Limb (tissue), 2 donors: ENCODE measurements around the gene IRAK2.
"Not testable (repeated sequence)": the region's sequence is repeated elsewhere in the genome, so short reads cannot be mapped to it uniquely, and the experiment has no call there.

Experiments used
- DNase-seq, 2 donors: peaks; one replicate each; pipeline ENCODE4 v3.0.0-alpha.2; 2016; ENCODE audit errors: extremely low spot score in 2 of 2

Gene IRAK2

GRCh38 chr3:10249833-10250232 lies 85.1 kb downstream of the IRAK2 start:
- DNase-seq = no peak

GRCh38 chr3:10251006-10251405 lies 86.3 kb downstream of the IRAK2 start:
- DNase-seq = no peak

DNA sequence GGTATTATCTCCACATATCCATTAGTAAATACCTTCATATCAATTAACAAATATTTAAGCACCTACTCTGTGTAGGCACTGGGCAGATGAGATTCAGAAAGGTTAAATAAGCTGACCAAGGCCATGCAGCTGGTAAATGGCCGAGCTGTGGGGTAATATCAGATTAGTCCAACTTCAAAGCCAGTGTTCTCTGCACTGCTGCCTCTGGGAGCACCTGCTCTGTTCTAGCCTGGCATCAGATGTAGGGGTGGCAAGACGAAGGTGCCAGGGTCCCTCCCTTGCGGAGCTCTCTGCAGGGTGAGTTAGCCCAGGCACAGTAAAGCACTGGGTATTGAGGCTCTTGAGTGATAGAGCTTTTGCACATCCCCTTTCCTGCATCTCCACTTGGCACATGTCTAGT lies 89.0 kb downstream of the IRAK2 start:
- DNase-seq = no peak

DNA sequence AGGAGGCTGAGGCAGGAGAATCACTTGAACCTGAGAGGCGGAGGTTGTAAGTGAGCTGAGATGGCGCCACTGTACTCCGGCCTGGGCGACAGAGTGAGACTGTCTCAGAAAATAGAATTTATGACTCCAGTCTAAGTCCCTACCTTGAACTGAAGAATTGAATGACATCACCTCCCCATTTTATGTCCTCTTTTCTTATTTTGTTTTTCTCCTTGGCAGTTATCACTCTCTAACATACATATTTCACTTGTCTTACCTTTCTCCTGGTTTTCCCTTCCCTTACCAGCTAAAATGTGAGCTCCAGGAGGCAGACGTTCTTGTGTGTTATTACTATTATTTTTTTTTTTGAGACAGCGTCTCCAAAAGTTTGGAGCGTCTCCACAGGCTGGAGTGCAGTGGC lies 91.1 kb downstream of the IRAK2 start:
- no peak for DNase-seq

DNA sequence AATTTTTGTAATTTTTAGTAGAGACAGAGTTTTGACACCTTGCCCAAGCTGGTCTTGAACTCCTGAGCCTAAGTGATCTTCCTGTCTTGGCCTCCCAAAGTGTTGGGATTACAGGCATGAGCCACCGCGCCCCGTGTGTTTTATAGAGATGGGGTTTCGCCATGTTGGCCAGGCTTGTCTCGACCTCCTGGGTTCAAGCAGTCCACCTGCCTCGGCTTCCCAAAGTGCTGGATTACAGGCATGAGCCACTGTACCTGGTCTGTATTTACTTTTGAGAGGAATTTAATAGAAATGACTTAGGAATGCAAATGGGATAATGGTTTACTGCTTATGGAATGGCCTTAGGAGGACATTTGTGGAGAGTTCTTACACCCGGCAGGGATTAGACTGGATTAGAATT lies 94.3 kb downstream of the IRAK2 start:
- no peak for DNase-seq

DNA sequence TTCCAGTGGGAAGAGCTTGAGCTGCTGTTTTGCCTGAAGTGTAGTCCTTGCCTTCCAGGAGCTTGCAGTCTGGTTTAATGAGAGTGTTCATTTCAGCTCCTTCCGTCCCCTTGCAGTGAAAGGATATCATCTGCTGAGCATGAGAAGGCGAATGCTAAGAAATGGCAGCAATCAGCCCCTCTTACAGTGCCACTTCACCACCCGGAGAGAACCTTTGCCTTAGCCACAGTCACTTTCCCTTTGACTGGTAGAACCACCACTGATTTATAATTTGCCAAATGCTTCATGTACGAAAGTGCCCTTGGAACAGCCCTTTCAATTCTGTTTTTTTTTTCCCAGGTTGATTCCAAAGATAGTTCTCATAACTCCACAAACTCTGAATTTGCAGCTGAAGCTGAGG lies 95.1 kb downstream of the IRAK2 start:
- DNase-seq = no peak

DNA sequence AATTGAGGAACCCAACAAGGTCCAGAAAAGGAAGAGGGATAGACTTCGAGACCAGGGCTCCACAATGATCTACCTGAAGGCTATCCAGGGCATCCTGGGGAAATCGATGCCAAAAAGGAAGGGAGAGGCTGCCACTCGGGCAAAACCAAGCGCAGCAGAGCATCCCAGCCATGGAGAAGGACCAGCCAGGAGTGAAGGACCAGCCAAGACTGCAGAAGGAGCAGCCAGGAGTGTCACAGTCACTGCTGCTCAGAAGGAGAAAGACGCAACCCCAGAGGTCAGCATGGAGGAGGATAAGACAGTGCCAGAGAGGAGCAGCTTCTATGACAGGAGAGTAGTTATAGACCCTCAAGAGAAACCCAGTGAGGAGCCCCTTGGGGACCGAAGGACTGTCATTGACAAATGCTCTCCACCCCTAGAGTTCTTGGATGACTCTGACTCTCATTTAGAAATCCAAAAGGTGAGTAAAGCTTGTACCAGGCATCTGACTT lies 95.5 kb downstream of the IRAK2 start:
- DNase-seq = no peak

DNA sequence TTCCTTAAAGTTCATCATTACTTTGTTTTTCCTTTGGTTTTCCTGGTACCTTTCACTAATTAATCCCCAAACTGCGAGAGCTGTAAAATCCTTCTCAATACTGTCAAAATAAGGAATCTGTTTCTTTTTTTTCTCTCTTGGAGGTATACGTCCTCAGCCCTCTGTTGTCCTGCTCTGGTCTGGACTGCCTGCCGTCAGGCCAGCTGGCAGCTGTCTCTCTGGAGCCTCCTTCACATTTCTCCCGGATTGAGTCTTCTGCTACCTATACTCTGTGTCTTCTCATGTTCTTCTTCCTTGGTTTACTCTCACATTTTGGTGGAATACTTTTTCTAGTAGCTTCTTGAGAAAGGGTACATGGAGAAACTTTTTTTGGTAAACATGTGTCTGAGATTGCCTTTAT lies 97.3 kb downstream of the IRAK2 start:
- DNase-seq = no peak

DNA sequence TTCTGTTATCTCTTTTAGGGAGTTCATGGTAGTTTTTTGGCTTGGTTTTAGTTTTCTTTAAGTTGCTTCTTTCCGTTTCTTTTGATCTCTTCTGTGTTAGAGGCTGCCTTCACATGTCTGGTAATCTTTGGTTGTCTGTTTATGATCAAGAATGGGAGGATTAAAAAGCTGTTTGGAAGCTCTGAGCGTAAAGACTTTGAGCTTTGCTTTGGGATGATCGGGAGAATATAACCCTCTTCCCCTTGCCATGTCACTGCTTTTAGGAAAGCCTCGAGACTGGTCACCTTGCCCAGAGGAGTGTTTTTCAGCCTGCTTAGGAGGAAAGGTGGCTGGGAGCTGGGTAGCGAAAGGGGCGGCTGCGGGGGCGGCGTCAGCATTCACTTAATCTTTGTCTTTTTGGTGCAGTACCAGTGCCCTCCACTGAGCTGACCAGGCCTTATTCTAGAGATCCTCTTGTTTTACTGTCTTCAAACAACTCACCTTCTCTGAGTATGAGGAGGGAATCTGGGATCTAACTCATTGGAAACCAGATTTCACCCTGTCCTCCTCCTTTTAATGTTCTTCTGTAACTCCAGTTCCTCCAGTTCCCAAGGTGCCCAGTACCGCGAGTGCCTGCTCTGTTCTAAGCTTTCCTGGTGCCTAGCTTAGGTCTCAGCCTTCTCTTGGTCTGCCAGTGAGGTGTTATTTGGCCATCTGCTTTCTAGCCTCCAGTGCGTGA lies 99.1 kb downstream of the IRAK2 start:
- no peak for DNase-seq

- no peak for DNase-seq
Measured at GRCh38 chr3:10265833-10266232, 101.1 kb downstream of the IRAK2 start.

DNA sequence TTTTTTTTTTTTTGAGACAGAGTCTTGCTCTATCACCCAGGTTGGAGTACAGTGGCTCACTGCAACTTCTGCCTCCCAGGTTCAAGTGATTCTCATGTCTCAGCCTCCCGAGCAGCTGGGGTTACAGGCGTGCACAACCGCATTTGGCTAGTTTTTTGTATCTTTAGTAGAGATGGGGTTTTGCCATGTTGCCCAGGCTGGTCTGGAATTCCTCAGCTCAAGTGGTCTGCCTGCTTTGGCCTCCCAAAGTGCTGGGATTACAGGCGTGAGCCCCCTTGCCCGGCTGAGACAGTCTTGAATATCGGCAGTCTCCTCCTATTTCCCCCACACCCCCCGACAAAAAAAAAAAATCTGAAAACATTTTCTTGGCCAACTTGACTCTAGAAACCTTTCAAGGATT lies 102.2 kb downstream of the IRAK2 start:
- not testable (repeated sequence) for DNase-seq

DNA sequence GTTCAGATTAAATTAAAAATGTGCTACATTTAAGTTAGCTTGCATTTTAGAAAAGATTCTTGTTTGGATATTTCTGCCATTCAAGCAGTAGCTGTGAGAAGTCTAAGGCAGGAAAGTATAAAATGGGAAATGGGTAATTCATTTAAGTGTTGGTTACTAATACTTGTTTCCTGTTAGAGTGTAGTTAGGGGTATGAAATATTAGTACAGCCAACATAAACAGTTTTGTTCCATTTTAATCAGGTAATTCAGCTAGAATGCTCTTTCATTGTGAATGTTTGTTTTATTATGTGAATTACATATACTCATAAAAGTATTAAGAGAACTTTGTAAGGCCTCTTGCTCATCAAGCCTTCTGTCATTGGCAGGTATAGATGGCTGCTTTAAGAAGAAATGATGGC lies 103.4 kb downstream of the IRAK2 start:
- no peak for DNase-seq

GRCh38 chr3:10268930-10269329 lies 104.2 kb downstream of the IRAK2 start:
- DNase-seq = no peak

DNA sequence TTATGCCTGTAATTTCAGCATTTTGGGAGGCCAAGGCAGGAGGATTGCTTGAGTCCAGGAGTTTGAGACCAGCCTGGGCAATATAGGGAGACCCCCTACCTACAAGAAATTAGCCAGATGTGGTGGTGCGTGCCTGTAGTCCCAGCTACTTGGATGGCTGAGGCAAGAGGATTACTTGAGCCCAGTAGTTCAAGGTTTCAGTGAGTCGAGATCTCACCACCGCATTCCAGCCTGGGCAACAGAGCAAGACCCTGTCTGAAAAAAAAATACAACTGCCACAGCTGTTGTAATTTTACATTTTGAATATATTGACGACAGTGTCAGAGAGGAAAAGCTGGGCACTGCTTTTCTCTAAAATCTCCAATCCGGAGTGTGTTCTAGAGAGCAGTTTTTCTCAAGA lies 104.7 kb downstream of the IRAK2 start:
- DNase-seq = no peak

DNA sequence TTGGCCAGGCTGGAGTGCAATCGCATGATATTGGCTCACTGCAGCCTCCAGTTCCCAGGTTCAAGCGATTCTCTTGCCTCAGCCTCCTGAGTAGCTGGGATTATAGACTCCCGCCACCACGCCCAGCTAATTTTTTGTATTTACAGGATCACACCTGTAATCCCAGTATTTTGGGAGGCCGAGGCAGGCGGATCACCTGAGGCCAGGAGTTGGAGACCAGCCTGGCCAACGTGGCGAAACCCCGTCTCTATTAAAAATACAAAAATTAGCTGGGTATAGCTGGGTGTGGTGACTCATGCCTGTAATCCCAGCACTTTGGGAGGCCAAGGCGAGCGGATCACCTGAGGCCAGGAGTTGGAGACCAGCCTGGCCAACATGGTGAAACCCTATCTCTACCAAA lies 107.8 kb downstream of the IRAK2 start:
- DNase-seq = not testable (repeated sequence)

DNA sequence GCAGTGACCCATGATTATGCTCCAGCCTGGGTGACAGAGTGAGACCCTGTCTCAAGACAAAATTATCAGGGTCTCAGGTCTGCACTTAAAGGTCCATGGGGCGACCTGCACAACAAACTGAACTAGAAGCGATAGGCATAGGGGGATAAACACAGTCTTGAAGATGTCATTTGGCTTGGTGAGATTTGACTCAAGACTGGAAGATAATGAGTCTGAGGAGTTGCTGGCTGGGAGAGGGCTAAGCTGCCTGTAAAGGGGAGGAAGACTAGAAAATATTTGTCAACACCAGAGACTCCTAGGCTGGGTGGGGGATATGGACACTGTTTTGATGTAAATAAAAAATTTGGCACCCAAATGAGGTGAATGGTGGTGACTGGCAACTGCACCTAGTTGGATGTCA lies 108.3 kb downstream of the IRAK2 start:
- no peak for DNase-seq

DNA sequence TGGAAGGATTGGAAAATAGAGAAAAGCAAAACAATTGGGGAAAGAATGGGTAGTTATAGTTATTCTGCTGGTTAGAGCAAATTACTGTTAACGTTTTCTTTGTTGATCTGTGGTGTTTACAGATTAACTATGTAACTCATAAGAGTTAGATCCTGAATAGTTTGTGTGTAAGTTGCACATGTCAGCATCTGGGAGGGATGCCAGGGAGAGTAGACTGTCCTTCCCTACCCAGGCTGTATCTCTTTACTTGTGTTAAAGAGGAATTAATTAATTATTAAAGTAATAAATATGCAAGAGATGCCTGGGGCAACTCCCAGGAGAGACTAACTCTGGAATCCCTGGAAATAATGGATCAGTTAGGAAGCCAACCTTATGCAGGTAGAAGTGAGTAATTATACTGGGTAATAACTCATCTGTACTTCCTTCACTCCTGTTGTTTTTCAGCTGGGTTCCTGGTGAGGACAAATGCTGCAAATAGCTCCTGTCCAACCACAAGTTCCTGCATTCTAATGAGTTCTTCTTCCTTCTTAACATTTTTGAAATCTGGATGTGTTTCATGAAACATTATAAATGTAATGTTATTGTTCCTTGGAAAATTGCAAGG lies 109.1 kb downstream of the IRAK2 start:
- DNase-seq = no peak

DNA sequence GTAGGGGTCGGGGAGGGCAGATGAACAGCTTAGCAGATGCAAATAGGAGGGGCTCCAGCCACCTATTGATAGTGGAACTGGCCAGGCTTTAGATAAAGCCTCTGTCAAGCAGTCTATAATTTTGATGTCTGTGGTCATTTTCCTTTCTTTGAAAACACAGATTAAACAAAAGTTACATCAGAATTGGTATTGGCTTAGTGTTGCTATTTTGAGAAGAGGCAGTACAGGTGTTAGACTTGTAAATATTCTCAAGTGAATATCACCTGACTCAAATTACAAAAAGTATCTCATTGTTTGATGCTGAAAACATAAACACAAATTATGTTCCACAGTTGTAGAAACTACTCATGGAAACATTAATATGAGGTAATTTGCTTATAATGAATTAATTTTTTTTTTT lies 109.9 kb downstream of the IRAK2 start:
- DNase-seq = no peak

DNA sequence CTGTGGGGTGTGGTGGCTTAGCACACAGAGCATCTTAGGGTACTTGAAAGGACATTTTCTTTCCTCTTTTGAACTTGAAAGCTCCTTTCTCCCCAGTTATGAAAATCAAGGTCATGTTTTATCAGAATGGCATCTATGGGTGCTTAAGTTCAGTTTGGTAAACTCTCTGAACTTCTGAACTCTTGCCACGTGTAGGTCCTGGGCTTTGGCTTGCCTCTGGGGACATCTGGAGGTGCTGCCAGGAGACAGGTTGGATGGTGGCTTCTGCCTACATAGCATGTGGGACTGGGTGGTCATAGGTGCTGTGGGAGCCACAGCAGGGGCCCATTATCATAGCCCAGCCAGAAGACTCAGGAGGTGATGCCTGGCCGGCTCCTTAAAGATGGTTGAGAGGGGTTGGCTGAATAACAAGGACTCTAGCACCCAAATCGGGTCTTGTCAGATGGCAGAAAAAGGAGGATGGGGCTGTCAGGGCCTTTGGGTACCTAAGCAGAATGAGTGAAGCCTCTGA lies 112.5 kb downstream of the IRAK2 start:
- no peak for DNase-seq

GRCh38 chr3:10278501-10278900 lies 113.8 kb downstream of the IRAK2 start:
- DNase-seq = no peak

- no peak for DNase-seq
Measured at GRCh38 chr3:10279384-10280176, 114.9 kb downstream of the IRAK2 start.

GRCh38 chr3:10280177-10280529 lies 115.4 kb downstream of the IRAK2 start:
- DNase-seq = no peak
